Measurements from ENCODE around the gene VWA5B1.

Gene VWA5B1

GRCh38 chr1:20380175-20380574 lies 89.5 kb downstream of the VWA5B1 start:
- DNase-seq (ENCODE audit: low read depth in 1 of 2, low spot score in 1 of 2): no peak
- no peaks in the 10 kb centered on the region for H3K27me3 ChIP-seq (ENCODE audit: insufficient read depth, poor library complexity, severe bottlenecking)
- TF ChIP-seq REST (IDR thresholded peaks at IDR 0.05; ENCODE audit: insufficient replicate concordance, low read depth) (no peak), SPI1 (IDR thresholded peaks at IDR 0.05; ENCODE audit: borderline replicate concordance, low read depth) (no peak), POLR2AphosphoS5 (IDR thresholded peaks at IDR 0.05; ENCODE audit: low read depth) (no peak), GABPA (IDR thresholded peaks at IDR 0.05; ENCODE audit: low read depth) (no peak)
- TF ChIP-seq, protein P1, sequence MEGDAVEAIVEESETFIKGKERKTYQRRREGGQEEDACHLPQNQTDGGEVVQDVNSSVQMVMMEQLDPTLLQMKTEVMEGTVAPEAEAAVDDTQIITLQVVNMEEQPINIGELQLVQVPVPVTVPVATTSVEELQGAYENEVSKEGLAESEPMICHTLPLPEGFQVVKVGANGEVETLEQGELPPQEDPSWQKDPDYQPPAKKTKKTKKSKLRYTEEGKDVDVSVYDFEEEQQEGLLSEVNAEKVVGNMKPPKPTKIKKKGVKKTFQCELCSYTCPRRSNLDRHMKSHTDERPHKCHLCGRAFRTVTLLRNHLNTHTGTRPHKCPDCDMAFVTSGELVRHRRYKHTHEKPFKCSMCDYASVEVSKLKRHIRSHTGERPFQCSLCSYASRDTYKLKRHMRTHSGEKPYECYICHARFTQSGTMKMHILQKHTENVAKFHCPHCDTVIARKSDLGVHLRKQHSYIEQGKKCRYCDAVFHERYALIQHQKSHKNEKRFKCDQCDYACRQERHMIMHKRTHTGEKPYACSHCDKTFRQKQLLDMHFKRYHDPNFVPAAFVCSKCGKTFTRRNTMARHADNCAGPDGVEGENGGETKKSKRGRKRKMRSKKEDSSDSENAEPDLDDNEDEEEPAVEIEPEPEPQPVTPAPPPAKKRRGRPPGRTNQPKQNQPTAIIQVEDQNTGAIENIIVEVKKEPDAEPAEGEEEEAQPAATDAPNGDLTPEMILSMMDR (IDR thresholded peaks at IDR 0.05; ENCODE audit: insufficient read depth, low read length): no peak
- H3K27ac ChIP-seq (replicated peaks): no peak overlapping the region
- H3K4me3 ChIP-seq (replicated peaks; ENCODE audit: insufficient read depth, low read length): no peak overlapping the region

DNA sequence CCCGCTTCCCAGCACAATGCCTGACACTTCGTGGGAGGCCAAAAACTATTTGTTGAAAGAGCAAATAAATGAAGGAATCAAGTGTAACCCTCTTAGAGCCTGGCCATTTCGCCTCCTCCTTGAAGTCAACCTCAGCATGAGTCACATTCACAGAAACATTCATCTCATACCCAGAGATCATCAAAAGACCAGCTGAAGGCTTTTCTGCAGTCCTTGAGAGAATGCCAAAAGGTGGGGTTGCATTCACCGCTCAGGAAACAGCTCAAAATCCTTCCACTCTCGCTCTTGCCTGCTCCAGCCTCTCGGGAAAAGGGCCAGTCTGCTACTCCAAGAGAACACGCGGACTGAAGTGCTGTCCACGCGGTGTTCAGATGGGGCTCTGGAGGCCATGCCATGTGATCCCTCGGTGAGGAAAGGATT lies 90.0 kb downstream of the VWA5B1 start:
- no peak overlapping the region for H3K27ac ChIP-seq (replicated peaks)
- H3K27me3 ChIP-seq (ENCODE audit: insufficient read depth, poor library complexity, severe bottlenecking): no peaks in the 10 kb centered on the region
- TF ChIP-seq GABPA (IDR thresholded peaks at IDR 0.05; ENCODE audit: low read depth): no peak
- no peak for TF ChIP-seq POLR2AphosphoS5 (IDR thresholded peaks at IDR 0.05; ENCODE audit: low read depth)
- TF ChIP-seq, protein P1 (IDR thresholded peaks at IDR 0.05; ENCODE audit: insufficient read depth, low read length): no peak
- no peak for TF ChIP-seq SPI1 (IDR thresholded peaks at IDR 0.05; ENCODE audit: borderline replicate concordance, low read depth)
- no peak for TF ChIP-seq REST (IDR thresholded peaks at IDR 0.05; ENCODE audit: insufficient replicate concordance, low read depth)
- no peak for DNase-seq (ENCODE audit: low read depth in 1 of 2, low spot score in 1 of 2)
- no peak overlapping the region for H3K4me3 ChIP-seq (replicated peaks; ENCODE audit: insufficient read depth, low read length)

DNA sequence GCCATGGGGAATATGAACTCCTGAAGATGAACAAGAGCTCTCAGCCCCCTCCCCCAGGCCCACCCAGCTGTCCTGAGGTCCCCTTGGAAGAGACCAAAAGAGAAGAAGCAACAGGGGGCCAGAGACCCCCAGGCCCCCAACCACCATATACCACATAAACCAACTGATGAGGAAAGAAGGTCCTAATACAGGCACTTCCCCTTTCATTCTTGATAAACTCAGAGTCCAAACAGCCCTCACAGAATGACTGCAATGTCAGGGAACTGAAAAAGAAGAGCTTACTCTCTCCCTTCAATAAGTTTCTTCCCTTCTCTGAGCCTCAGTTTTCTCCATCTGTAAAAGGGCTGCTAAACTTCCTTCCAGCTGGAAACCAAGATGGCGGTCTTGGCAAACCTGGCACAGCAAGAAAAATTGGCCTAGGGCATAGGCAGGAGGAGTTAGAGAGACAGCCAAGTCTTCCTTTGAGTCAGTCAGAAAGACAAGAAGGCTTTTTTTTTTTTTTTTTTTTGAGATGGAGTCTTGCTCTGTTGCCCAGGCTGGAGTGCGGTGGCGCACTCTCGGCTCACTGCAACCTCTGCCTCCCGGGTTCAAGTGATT lies 90.5 kb downstream of the VWA5B1 start:
- H3K27me3 ChIP-seq (ENCODE audit: insufficient read depth, poor library complexity, severe bottlenecking): peaks cover 2% of the 10 kb centered on the region

More for the DNA sequence above, 90.5 kb downstream of the VWA5B1 start:
- TF ChIP-seq POLR2AphosphoS5 (IDR thresholded peaks at IDR 0.05; ENCODE audit: low read depth): no peak
- TF ChIP-seq GABPA (IDR thresholded peaks at IDR 0.05; ENCODE audit: low read depth): no peak
- peak; percentile 68 for TF ChIP-seq SPI1 (IDR thresholded peaks at IDR 0.05; ENCODE audit: borderline replicate concordance, low read depth)
- no peak for TF ChIP-seq REST (IDR thresholded peaks at IDR 0.05; ENCODE audit: insufficient replicate concordance, low read depth)
- H3K27ac ChIP-seq (replicated peaks): no peak overlapping the region
- no peak overlapping the region for H3K4me3 ChIP-seq (replicated peaks; ENCODE audit: insufficient read depth, low read length)
- no peak for DNase-seq (ENCODE audit: low read depth in 1 of 2, low spot score in 1 of 2)

Measured in HL-60 (cell line).